Activated CD4-positive, alpha-beta T cell treated with anti-CD3 and anti-CD28 coated beads for 24 hours (primary cell): Measurements from ENCODE around the gene SNX14.

ENCODE experiments used
- DNase-seq, 2 donors: peaks; one replicate each; pipeline ENCODE4 v3.0.0-alpha.2; 2020; ENCODE audit warnings: low read depth in 2 of 2

Gene SNX14

GRCh38 chr6:85463621-85464259 is 129.9 kb downstream of the SNX14 start:
- no peak for DNase-seq

- no peak for DNase-seq
Measured at GRCh38 chr6:85462673-85463072, 131.0 kb downstream of the SNX14 start.

GRCh38 chr6:85461798-85462170 is 131.9 kb downstream of the SNX14 start:
- DNase-seq, result no peak

GRCh38 chr6:85460921-85461797 is 132.5 kb downstream of the SNX14 start:
- no peak for DNase-seq

DNA sequence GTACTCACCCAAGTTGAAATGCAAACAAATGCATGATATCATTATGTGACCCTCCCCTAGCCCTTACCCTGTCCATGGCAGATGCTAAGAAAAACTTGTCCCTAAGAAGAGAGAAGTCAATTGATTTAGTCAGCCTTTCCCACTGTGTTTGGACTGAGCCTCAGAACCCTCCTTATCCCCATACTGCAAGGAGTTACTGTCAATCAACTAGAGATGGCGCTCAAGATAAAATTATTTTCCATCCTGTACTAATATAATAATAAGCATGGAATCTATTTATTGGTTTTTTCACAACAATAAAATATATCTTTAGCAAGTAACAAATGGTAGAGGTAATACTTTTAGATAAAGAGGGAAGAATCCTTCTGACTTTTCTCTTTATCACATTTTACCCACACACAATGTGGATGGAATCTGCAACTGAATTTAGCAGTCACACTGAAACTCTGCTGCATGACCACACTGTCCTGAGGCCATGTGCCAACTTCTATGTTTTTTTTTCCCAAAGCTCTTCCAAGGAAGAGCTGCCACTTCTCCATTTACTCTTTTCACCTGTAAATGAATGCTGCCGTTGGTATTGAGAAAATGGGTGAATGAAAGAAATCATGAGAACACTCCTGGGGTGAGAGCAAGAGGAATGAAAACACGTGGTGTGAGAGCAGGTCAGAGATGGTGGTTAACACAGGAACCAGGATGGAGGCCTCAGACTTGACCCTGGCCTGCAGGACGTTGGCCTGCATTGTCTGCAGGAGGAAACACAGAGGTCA is 133.3 kb downstream of the SNX14 start:
- no peak for DNase-seq

GRCh38 chr6:85459224-85459901 is 134.3 kb downstream of the SNX14 start:
- DNase-seq, result no peak

GRCh38 chr6:85458782-85459181 is 134.9 kb downstream of the SNX14 start:
- no peak for DNase-seq

GRCh38 chr6:85458184-85458583 is 135.5 kb downstream of the SNX14 start:
- DNase-seq, result no peak

DNA sequence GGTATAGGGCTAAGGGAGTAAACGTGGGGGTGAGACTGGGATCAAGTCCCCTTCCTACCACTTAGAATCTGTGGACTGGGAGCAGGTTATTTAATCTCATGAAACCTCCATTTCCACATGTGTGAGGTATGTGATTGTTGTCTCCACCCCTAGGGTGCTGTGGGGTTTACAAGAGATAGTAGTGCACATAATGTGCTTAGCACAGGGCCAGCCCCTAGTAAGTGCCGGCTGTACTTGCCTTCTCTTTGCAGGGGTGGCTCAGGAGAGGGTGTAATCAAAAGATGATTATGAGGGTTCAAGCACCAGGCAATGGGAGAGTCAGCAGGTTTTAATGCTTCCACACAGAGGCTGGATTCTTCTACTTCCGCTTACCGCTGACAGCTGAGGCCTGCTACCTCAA is 136.9 kb downstream of the SNX14 start:
- DNase-seq, result no peak
